ENCODE data around the gene HMGN4. TPM values are rescaled to one million over a fixed set of nuclear protein-coding genes. Genes with fewer than 3 reads are reported as not detected.

Gene HMGN4
- total and polyA plus RNA-seq, 9 of the 15 experiments (the other 6 are each of a cell fraction or from before 2014, with no cell fraction given) = 35.4 to 134 (median 94.1) TPM

DNA sequence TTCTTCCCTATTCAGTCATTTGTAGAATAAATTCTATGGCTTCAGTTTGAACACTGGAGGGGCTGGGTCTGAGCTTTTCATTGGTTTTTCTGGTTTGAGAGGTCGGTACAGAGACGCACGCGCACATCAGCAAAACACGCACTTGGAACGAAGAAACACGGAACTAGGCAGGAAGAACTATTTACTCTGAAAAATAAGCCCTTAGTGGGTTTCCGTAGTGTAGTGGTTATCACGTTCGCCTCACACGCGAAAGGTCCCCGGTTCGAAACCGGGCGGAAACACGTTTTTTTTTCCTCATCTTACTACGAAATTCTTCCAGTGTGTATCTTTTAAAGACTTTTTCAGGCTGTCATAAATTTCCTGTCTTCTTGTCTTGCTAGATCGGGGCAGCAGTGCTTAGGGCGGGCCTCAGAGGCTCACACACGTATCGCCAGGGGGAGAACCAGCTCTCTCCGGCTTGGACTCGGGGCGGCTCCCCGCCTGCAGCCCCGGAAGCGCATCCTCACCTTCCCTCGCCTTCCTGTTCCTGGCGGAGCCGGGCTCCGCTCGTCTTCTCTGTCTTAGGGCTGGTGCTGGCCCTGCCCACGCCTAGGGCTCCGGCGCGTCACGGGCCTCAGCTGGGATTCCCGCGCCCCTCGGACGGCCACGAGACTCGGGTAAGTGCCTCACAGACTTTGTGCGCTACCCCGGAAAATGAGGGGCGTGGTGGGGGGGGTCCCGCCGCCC, at the start of gene HMGN4 (continued):
- TF ChIP-seq, protein P1, sequence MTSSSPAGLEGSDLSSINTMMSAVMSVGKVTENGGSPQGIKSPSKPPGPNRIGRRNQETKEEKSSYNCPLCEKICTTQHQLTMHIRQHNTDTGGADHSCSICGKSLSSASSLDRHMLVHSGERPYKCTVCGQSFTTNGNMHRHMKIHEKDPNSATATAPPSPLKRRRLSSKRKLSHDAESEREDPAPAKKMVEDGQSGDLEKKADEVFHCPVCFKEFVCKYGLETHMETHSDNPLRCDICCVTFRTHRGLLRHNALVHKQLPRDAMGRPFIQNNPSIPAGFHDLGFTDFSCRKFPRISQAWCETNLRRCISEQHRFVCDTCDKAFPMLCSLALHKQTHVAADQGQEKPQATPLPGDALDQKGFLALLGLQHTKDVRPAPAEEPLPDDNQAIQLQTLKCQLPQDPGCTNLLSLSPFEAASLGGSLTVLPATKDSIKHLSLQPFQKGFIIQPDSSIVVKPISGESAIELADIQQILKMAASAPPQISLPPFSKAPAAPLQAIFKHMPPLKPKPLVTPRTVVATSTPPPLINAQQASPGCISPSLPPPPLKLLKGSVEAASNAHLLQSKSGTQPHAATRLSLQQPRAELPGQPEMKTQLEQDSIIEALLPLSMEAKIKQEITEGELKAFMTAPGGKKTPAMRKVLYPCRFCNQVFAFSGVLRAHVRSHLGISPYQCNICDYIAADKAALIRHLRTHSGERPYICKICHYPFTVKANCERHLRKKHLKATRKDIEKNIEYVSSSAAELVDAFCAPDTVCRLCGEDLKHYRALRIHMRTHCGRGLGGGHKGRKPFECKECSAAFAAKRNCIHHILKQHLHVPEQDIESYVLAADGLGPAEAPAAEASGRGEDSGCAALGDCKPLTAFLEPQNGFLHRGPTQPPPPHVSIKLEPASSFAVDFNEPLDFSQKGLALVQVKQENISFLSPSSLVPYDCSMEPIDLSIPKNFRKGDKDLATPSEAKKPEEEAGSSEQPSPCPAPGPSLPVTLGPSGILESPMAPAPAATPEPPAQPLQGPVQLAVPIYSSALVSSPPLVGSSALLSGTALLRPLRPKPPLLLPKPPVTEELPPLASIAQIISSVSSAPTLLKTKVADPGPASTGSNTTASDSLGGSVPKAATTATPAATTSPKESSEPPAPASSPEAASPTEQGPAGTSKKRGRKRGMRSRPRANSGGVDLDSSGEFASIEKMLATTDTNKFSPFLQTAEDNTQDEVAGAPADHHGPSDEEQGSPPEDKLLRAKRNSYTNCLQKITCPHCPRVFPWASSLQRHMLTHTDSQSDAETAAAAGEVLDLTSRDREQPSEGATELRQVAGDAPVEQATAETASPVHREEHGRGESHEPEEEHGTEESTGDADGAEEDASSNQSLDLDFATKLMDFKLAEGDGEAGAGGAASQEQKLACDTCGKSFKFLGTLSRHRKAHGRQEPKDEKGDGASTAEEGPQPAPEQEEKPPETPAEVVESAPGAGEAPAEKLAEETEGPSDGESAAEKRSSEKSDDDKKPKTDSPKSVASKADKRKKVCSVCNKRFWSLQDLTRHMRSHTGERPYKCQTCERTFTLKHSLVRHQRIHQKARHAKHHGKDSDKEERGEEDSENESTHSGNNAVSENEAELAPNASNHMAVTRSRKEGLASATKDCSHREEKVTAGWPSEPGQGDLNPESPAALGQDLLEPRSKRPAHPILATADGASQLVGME (CRISPR knock-in tag; IDR thresholded peaks at IDR 0.05) = peak; percentile 11; the same call in 1 of the 2 replicates
- TF ChIP-seq MTF1 (CRISPR knock-in tag; IDR thresholded peaks at IDR 0.05; ENCODE audit: borderline replicate concordance) (no peak), NR4A1 (CRISPR knock-in tag; IDR thresholded peaks at IDR 0.05) (0 out of 2 replicates have a peak, but pooled peaks have one; percentile 46), NR4A1 (tag; IDR thresholded peaks at IDR 0.05) (no peak), MEIS2 (IDR thresholded peaks at IDR 0.05; ENCODE audit: partially characterized antibody) (peak; percentile 74), KDM2B (CRISPR knock-in tag; IDR thresholded peaks at IDR 0.05) (no peak), ZNF124 (CRISPR knock-in tag; IDR thresholded peaks at IDR 0.05) (no peak), ZNF24 (IDR thresholded peaks at IDR 0.05) (peak; percentile 9; the same call in 1 of the 2 replicates), ATF7 (IDR thresholded peaks at IDR 0.05) (peak; percentile 77; the same call in 1 of the 2 replicates)
- TF ChIP-seq, protein P2, sequence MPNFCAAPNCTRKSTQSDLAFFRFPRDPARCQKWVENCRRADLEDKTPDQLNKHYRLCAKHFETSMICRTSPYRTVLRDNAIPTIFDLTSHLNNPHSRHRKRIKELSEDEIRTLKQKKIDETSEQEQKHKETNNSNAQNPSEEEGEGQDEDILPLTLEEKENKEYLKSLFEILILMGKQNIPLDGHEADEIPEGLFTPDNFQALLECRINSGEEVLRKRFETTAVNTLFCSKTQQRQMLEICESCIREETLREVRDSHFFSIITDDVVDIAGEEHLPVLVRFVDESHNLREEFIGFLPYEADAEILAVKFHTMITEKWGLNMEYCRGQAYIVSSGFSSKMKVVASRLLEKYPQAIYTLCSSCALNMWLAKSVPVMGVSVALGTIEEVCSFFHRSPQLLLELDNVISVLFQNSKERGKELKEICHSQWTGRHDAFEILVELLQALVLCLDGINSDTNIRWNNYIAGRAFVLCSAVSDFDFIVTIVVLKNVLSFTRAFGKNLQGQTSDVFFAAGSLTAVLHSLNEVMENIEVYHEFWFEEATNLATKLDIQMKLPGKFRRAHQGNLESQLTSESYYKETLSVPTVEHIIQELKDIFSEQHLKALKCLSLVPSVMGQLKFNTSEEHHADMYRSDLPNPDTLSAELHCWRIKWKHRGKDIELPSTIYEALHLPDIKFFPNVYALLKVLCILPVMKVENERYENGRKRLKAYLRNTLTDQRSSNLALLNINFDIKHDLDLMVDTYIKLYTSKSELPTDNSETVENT (CRISPR knock-in tag; IDR thresholded peaks at IDR 0.05) = 0 out of 2 replicates have a peak, but pooled peaks have one; percentile 47
- TF ChIP-seq, protein P3, sequence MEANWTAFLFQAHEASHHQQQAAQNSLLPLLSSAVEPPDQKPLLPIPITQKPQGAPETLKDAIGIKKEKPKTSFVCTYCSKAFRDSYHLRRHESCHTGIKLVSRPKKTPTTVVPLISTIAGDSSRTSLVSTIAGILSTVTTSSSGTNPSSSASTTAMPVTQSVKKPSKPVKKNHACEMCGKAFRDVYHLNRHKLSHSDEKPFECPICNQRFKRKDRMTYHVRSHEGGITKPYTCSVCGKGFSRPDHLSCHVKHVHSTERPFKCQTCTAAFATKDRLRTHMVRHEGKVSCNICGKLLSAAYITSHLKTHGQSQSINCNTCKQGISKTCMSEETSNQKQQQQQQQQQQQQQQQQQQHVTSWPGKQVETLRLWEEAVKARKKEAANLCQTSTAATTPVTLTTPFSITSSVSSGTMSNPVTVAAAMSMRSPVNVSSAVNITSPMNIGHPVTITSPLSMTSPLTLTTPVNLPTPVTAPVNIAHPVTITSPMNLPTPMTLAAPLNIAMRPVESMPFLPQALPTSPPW (CRISPR knock-in tag; IDR thresholded peaks at IDR 0.05) = peak; percentile 69

Data from K562 (cell line).